NCI-H1092 treated with DMSO at 0.1 percent for 48 hours (cell line): Measurements from ENCODE around the gene PDHX.

Source experiments
- DNase-seq: peaks from one replicate; lab custom pipeline; 2025; lab: John Stamatoyannopoulos, UW

The PDHX gene

DNA sequence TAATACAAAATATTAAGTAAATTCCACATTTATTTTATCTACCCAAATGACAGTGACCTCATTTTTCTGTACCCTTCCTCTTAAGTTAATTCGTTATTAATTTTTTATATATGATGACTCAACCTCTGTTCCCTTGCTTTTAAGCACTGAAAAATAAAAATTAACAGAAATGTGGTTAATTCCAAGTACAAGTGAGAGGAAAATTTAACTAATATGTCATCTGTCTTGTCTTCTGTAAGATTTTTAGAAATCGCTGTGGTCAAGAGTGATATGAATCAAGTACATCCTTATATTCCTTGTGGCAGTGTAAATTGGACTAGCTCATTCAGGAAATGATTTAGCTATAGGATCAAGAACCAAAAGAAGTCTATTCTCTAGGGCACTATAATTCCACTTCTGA, 74.5 kb downstream of the PDHX start:
- DNase-seq = no peak

- DNase-seq = no peak
Measured at GRCh38 chr11:34994854-34995253, 78.4 kb downstream of the PDHX start.

DNA sequence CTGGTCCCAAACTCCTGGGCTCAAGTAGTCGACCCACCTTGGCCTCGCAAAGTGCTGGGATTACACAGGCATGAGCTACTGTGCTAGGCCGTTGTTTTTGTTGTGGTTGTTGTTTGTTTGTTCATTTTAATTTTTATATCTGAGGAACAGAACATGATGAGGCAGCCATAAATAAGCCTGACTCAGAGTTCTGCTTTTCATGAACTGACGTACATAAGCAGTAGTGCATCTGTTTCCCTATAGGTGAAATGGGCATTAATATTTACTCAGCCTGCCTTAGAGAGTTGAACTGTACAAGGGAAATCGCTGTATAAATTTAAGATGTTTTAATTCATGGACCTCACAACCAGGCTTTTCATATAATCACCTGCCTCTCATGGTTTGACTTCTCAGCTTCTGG, 80.5 kb downstream of the PDHX start:
- DNase-seq = no peak

DNA sequence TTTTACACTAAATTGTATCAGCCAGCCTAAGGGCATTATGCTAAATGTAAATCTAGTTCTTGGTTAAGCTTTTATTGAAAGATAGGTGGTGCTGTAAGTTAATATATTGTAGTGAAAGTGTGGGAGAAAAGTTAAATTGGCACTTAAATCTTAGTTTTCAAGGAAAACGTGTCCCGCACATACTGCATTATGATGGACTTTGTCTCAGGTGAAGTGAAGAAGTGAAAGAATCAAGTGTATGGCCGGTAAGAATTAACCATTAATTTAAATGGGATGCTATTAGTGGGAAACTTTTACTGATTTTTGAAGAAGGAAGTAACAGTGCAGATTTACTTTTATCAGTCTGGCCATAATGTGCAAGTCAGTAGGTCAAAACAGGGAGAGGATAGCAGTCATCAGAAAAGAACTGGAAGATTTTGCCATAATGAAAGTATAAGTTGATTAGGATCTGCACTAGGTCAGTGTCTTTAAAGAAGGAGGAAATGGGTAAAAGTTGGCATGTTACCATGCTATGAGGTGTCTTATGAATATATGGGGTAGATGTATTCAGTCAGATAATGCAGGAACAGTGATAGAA, 81.6 kb downstream of the PDHX start:
- DNase-seq = peak; percentile 13

DNA sequence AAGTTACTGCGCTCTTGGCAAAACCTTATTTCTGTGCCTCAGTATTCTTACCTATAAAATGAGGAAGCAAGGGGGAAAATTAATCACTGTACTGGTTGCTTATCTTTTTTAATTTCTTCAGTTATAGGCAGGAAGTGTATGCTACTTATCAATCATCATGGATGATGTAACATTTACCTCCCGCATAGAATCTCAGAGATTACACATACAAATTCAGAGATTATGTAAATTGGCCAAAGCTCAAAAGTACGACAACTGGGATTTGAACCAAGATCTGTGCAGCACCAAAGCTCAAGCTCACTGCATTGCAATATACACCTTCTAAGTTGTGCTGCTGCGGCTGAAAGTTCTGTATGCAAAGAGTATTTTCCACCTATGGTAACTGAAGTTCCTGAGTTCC, 83.0 kb downstream of the PDHX start:
- no peak for DNase-seq

GRCh38 chr11:35003186-35003585, 86.8 kb downstream of the PDHX start:
- DNase-seq = no peak

- DNase-seq = no peak
Measured at GRCh38 chr11:35003658-35004057, 87.2 kb downstream of the PDHX start.

DNA sequence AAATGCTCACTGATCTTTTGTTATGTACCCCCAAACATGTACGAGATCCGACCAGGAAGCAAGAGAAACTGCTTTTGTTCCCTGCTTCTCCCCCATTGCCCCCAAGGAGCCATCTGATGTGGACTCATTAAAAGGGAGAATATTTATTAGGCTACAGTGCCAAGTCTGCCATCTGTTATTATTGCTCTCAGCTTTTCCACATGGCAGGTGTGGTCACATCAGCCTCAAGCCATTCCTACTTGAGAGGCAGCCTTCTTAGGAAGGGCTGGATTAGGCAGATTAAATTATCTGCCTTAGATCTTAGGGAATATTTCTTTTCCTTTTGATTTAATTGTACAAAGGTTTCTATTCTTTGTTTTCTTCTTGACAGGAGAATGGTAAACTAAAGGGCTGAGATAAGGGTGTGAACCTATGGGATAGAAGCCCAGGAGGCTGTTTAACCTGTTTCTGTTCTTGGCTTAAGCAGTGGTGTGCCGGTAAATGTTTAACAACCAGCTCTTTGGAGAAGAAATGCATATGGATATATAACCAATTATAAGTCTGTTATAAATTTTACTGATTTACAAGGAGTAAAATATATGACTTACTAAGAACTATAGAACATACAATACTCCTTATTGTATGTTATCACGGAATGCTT, 88.8 kb downstream of the PDHX start:
- no peak for DNase-seq

DNA sequence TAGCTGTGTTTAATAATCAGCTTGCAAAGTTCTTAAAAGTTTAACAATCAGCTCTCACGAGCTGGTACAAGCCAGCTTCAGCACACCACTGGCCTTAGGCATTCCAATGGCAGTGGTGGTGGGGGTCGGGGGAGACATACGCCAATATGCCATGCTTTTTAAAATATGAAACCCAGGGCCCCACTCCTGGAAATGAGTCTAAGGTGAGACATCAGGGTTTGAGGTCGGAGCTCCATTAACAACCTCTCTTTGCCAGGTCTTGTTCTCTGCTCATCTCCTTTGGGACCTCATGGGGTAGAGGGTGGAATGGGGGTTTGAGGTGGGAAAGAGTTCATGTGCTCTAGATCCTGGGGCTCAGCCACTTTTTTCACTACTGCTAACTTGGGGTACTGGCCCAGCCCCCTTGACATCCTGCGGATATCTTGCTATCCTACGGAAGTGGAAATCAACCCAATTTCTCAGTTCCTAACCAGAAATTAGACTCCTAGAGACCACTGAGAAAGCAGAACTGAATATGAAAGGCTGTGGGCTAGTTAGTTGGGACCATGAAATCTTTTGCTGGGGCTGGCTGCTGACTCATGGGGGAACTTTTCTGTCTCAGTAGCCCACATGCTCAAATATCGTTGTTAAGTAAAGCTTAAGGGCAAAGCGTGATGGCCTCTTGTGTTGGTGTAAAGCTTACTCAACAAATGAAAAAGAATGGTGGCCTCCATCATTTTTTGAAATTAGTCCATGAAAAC, 90.1 kb downstream of the PDHX start:
- no peak for DNase-seq

- no peak for DNase-seq
Measured at GRCh38 chr11:35007277-35007676, 90.9 kb downstream of the PDHX start.

GRCh38 chr11:35009191-35009943, 92.9 kb downstream of the PDHX start:
- no peak for DNase-seq

DNA sequence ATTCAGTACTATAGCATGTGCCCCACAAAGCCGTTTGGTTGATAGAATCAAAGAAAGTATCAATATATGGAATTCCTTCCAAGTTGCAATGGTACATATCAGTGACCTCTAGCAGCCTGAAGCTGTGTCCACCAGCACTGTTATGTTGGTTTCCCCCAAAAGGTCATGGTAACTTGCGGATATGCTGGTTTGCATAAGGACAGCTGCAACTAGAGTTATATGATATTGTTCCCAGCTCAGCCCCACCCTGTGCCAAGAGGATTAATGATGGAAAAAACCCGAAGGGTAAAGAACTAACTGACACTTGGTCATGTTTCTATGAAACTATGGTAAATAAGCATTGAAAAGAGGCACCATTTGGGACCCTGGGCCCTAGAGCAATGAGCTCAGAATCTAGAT, 93.5 kb downstream of the PDHX start:
- DNase-seq = no peak

- no peak for DNase-seq
Measured at GRCh38 chr11:35010654-35011053, 94.2 kb downstream of the PDHX start.

DNA sequence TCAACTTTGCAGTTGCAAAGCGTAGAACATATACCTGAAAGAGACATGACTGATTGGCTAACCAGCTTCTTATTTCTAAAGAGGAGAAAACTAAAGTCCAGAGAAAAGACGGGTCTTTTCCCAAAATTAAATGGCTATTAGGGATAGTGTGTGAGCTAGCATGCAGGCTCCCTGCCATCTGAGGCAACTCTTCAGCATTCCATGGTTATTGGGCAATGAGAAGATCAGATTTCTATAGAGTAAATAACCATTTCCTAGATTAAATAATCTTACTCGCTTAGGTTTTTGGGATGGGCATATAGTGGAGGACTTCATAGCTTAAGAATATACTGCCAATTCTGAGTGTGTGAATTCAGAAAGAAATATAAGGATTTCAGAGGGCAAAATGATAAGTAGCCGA, 95.0 kb downstream of the PDHX start:
- DNase-seq = no peak

DNA sequence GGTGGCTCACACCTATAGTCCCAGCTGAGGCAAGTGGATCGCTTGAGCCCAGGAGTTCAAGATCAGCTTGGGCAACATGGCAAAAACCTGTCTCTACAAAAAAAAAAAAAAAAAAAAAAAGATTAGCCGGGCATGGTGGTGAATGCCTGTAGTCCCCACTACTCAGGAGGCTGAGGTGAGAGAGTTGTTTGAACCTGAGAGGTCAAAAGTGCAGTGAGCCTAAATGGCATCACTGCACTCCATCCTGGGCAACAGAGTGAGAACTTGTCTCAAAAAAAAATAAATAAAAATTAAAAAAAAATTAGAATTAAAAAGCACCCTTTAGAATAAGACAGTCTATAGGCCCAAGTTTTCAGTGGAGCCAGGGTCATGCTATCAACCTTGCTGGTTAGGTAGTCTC, 95.5 kb downstream of the PDHX start:
- DNase-seq = no peak

DNA sequence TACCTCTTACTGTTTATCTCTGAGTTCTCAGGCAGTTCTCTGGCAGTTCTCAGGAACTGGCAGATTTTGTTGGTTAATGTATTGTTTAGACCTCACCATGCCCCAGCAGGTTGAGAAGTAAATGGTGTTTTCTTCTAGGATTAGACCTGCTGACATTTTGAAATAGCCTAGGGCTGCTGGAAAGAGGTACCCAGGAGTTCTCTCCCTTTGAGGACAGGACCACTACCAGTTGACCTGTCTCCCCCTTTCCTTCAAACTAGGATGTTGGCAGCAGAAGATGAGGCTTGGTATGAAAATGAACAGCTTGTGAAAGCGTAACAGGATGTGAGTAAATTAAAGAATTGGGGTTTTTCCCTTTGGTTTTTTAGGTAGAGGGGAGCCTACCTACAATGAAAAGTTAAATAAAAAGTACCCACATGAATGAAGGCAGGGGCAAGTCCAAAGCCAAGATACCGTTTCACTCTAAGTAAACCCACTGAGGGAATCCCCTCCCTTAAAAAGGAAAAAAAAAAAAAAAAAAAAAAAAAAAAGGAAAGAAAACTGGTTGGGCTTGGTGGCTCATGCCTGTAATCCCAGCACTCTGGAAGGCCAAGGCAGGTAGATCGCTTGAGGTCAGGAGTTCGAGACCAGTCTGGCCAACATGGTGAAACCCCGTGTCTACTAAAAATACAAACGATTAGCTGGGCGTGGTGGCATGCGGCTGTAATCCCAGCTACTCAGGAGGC, 96.2 kb downstream of the PDHX start:
- no peak for DNase-seq

GRCh38 chr11:35013514-35014233, 97.3 kb downstream of the PDHX start:
- no peak for DNase-seq

DNA sequence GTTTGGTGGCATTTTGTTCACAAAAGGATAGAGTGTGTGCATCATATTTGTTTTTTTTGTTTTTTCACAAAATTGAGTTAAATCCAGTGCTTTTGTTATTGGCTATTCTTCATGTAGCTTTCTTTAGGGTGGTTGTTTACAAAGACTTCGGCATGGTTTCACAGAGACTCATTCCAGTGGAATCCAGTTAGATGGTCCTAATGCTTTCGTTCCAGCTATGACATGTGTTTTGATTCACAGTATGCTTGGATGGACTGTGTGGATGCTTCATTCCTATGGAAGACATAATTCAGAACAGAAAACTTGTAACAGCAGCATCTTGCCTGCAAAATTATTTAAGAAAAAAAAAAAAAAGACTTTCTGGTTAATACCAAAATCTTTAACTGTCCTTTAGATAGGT, 97.9 kb downstream of the PDHX start:
- no peak for DNase-seq

DNA sequence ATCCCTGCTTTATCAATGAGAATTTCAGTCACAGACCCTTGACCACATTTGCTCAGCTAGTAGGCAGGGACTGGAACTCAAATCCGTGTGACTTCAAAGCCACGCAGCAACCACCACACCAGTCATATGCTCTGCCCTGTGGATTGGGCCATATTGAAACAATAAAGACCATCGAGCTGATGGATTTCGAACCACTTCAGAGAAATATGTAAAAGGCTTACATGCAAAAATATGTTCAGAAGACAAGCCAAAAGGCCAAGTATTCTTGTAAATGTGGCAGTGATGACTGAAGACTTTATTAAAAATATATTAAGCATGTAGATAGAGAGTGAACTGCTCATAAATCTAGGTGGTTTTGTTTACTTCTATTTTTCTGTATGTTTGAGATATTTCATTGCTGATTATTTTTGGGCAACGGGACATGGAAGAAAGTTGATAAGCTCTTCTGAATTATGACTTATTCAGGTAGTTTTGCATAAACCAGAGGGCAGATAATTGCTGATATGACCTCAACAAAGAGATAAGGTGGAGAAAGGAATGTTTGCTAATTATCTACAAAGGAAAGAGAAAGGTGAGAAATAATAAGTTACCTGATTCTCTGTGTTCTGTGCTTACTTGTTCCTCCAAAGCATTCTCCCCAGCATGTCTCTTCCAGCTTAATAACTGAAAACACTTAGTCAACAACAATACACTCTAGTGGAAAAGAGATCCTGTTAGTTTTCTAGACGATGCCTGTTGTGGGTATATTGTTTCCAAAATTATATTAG, 99.4 kb downstream of the PDHX start:
- DNase-seq = no peak

GRCh38 chr11:35016916-35017315, 100.5 kb downstream of the PDHX start:
- no peak for DNase-seq
